Activated T-cell treated with anti-CD3 and anti-CD28 coated beads for 1 hour (primary cell): ENCODE data around the gene SLC35F6.
A peak's percentile ranks its signal among the peaks of the same experiment; 100 is the strongest.
"Not testable (repeated sequence)": the region's sequence is repeated elsewhere in the genome, so short reads cannot be mapped to it uniquely, and the experiment has no call there.

Source experiments
- DNase-seq: peaks from one replicate; pipeline ENCODE4 v3.0.0-alpha.2; 2020; ENCODE audit warnings: low read depth

The SLC35F6 gene

GRCh38 chr2:26784570-26785234 lies 20.6 kb downstream of the SLC35F6 start:
- no peak for DNase-seq

- peak; percentile 94 for DNase-seq
Measured at GRCh38 chr2:26785431-26786206, 21.5 kb downstream of the SLC35F6 start, which contains the start of gene CENPA. TSS of gene CENPA (plus strand) at chr2:26786056. CDS start at chr2:26786197, 141 bp downstream.

- DNase-seq: no peak
Measured at GRCh38 chr2:26786207-26787028, 22.3 kb downstream of the SLC35F6 start.

GRCh38 chr2:26792720-26793119 lies 28.6 kb downstream of the SLC35F6 start:
- no peak for DNase-seq

GRCh38 chr2:26793518-26793917 lies 29.4 kb downstream of the SLC35F6 start:
- no peak for DNase-seq

GRCh38 chr2:26795135-26795534 lies 31.1 kb downstream of the SLC35F6 start:
- not testable (repeated sequence) for DNase-seq

- DNase-seq: no peak
Measured at GRCh38 chr2:26801328-26801727, 37.2 kb downstream of the SLC35F6 start.

GRCh38 chr2:26801796-26802195 lies 37.7 kb downstream of the SLC35F6 start:
- DNase-seq: no peak

- DNase-seq: no peak
Measured at GRCh38 chr2:26805241-26805676, 41.2 kb downstream of the SLC35F6 start.

GRCh38 chr2:26807788-26808460 lies 43.8 kb downstream of the SLC35F6 start:
- DNase-seq: no peak

- DNase-seq: no peak
Measured at GRCh38 chr2:26809211-26809610, 45.1 kb downstream of the SLC35F6 start.

- DNase-seq: no peak
Measured at GRCh38 chr2:26809876-26810577, 45.9 kb downstream of the SLC35F6 start.

GRCh38 chr2:26811261-26811660 lies 47.2 kb downstream of the SLC35F6 start:
- no peak for DNase-seq

- no peak for DNase-seq
Measured at GRCh38 chr2:26811791-26812694, 48.0 kb downstream of the SLC35F6 start.

- no peak for DNase-seq
Measured at GRCh38 chr2:26812731-26813130, 48.6 kb downstream of the SLC35F6 start.

GRCh38 chr2:26814072-26814765 lies 50.1 kb downstream of the SLC35F6 start:
- DNase-seq: not testable (repeated sequence)

GRCh38 chr2:26816893-26817292 lies 52.8 kb downstream of the SLC35F6 start:
- no peak for DNase-seq

GRCh38 chr2:26818255-26818654 lies 54.2 kb downstream of the SLC35F6 start:
- no peak for DNase-seq

GRCh38 chr2:26818972-26819371 lies 54.9 kb downstream of the SLC35F6 start:
- no peak for DNase-seq

- DNase-seq: no peak
Measured at GRCh38 chr2:26820932-26821331, 56.8 kb downstream of the SLC35F6 start.
